H9 (cell line): Measurements from ENCODE around the gene ITPR1. TPM values are rescaled to one million over a fixed set of nuclear protein-coding genes. Genes with fewer than 3 reads are reported as not detected.

Experiments used
- DNase-seq: peaks from one replicate; pipeline ENCODE4 v3.0.0-alpha.2; 2017
- H2AFZ ChIP-seq: one replicate; pipeline ENCODE4 v1.6.1; 2013; ENCODE audit warnings: mild to moderate bottlenecking, low read length, control low read depth, moderate library complexity
- H2AK5ac ChIP-seq: 2 replicates; pipeline ENCODE4 v1.6.1; 2013; ENCODE audit warnings: low read length, control low read depth, mixed read lengths; ENCODE audit not compliant: insufficient read length
- H2BK120ac ChIP-seq: one replicate; pipeline ENCODE4 v1.6.1; 2013; ENCODE audit warnings: low read depth, mild to moderate bottlenecking, low read length, control low read depth, inconsistent platforms; ENCODE audit not compliant: poor library complexity, severe bottlenecking
- H2BK12ac ChIP-seq: 2 replicates; pipeline ENCODE4 v1.6.1; 2013; ENCODE audit warnings: low read length, control low read depth, mixed read lengths, low read depth; ENCODE audit not compliant: insufficient read length
- H2BK15ac ChIP-seq: 2 replicates; pipeline ENCODE4 v1.6.1; 2013; ENCODE audit warnings: low read depth, low read length, control low read depth
- H2BK20ac ChIP-seq: one replicate; pipeline ENCODE4 v1.6.1; 2013; ENCODE audit warnings: low read depth, mild to moderate bottlenecking, low read length, control low read depth, inconsistent platforms; ENCODE audit not compliant: poor library complexity, severe bottlenecking
- H2BK5ac ChIP-seq: 2 replicates; pipeline ENCODE4 v1.6.1; 2013; ENCODE audit warnings: low read length, control low read depth, mixed read lengths; ENCODE audit not compliant: insufficient read length
- H3K14ac ChIP-seq: 2 replicates; pipeline ENCODE4 v1.6.1; 2013; ENCODE audit warnings: low read length, control low read depth; ENCODE audit not compliant: insufficient read depth
- H3K18ac ChIP-seq: 2 replicates; pipeline ENCODE4 v1.6.1; 2013; ENCODE audit warnings: low read depth, mild to moderate bottlenecking, mixed read lengths, low read length, control low read depth; ENCODE audit not compliant: insufficient read length
- H3K23ac ChIP-seq: 2 replicates; pipeline ENCODE4 v1.6.1; 2013; ENCODE audit warnings: low read length, control low read depth, mixed read lengths, low read depth; ENCODE audit not compliant: insufficient read length
- H3K23me2 ChIP-seq: 2 replicates; pipeline ENCODE4 v1.6.1; 2013; ENCODE audit warnings: low read depth, mild to moderate bottlenecking, mixed read lengths, low read length, control low read depth; ENCODE audit not compliant: insufficient read length, poor library complexity, severe bottlenecking
- H3K27ac ChIP-seq: 2 replicates; pipeline ENCODE4 v1.5.1; 2013; ENCODE audit warnings: low read length, control low read depth, mixed read lengths, low read depth; ENCODE audit not compliant: insufficient read length
- H3K27me3 ChIP-seq: 2 replicates; pipeline ENCODE4 v1.6.1; 2013; ENCODE audit warnings: low read length, control low read depth, inconsistent platforms; ENCODE audit not compliant: insufficient read depth
- H3K4ac ChIP-seq: 2 replicates; pipeline ENCODE4 v1.6.1; 2013; ENCODE audit warnings: low read depth, mild to moderate bottlenecking, control low read depth, inconsistent platforms, low read length, moderate library complexity
- H3K4me1 ChIP-seq: 2 replicates; pipeline ENCODE4 v1.6.1; 2013; ENCODE audit warnings: low read length, control low read depth, inconsistent platforms; ENCODE audit not compliant: insufficient read depth
- H3K4me2 ChIP-seq: 2 replicates; pipeline ENCODE4 v1.6.1; 2013; ENCODE audit warnings: low read length, control low read depth, mixed read lengths; ENCODE audit not compliant: insufficient read length, insufficient read depth
- H3K56ac ChIP-seq: 2 replicates; pipeline ENCODE4 v1.6.1; 2013; ENCODE audit warnings: low read depth, mild to moderate bottlenecking, mixed read lengths, low read length, control low read depth; ENCODE audit not compliant: insufficient read length
- H3K79me1 ChIP-seq: 2 replicates; pipeline ENCODE4 v1.6.1; 2013; ENCODE audit warnings: low read depth, mild to moderate bottlenecking, moderate library complexity, low read length, control low read depth, inconsistent platforms; ENCODE audit not compliant: insufficient read depth, poor library complexity, severe bottlenecking
- H3K79me2 ChIP-seq: 2 replicates; pipeline ENCODE4 v1.6.1; 2013; ENCODE audit warnings: low read length, control low read depth, inconsistent platforms; ENCODE audit not compliant: insufficient read depth
- H3K9ac ChIP-seq: 2 replicates; pipeline ENCODE4 v1.6.1; 2013; ENCODE audit warnings: low read length, control low read depth, mixed read lengths; ENCODE audit not compliant: insufficient read length; ENCODE audit errors: extremely low read depth
- H3K9me3 ChIP-seq: one replicate; pipeline ENCODE4 v1.6.1; 2013; ENCODE audit warnings: low read depth, low read length, inconsistent platforms; ENCODE audit not compliant: control insufficient read depth
- H3T11ph ChIP-seq: one replicate; pipeline ENCODE4 v1.6.1; 2013; ENCODE audit warnings: mild to moderate bottlenecking, low read length, control low read depth, inconsistent platforms
- H4K20me1 ChIP-seq: one replicate; pipeline ENCODE4 v1.6.1; 2013; ENCODE audit not compliant: control insufficient read depth, insufficient read length, insufficient read depth
- H4K5ac ChIP-seq: 2 replicates; pipeline ENCODE4 v1.6.1; 2013; ENCODE audit warnings: low read depth, mild to moderate bottlenecking, mixed read lengths, low read length, control low read depth; ENCODE audit not compliant: insufficient read length
- H4K8ac ChIP-seq: replicated peaks from 2 replicates; pipeline ENCODE4 v1.6.1; 2013; ENCODE audit warnings: low read length, control low read depth, mixed read lengths, low read depth; ENCODE audit not compliant: insufficient read length
- H4K91ac ChIP-seq: 2 replicates; pipeline ENCODE4 v1.6.1; 2013; ENCODE audit warnings: low read depth, mild to moderate bottlenecking, moderate library complexity, mixed read lengths, low read length, control low read depth; ENCODE audit not compliant: insufficient read length
- H3K27ac Mint-ChIP-seq, 3 experiments: 2 replicates in 2 of 3; 3 replicates in 1 of 3; pipeline ENCODE4 v1.8.0; 2020 to 2021; ENCODE audit warnings: mixed read lengths in 3 of 3, mild to moderate bottlenecking in 1 of 3, moderate library complexity in 1 of 3
- H3K27me3 Mint-ChIP-seq: 2 replicates; pipeline ENCODE4 v1.8.0; 2021; ENCODE audit warnings: low read depth, mild to moderate bottlenecking, moderate library complexity, mixed read lengths
- H3K36me3 Mint-ChIP-seq, 3 experiments: 2 replicates in 2 of 3; 3 replicates in 1 of 3; pipeline ENCODE4 v1.8.0; 2020 to 2021; ENCODE audit warnings: low read depth in 3 of 3, mixed read lengths in 3 of 3; ENCODE audit not compliant: insufficient read depth in 1 of 3
- H3K4me1 Mint-ChIP-seq, 2 experiments: 2 replicates each; pipeline ENCODE4 v1.8.0; 2020; ENCODE audit warnings: mixed read lengths in 2 of 2
- H3K4me3 Mint-ChIP-seq, 2 experiments: 2 replicates in 1 of 2; 3 replicates in 1 of 2; pipeline ENCODE4 v1.8.0; 2020 to 2021; ENCODE audit warnings: mild to moderate bottlenecking in 2 of 2, mixed read lengths in 2 of 2, moderate library complexity in 1 of 2
- H3K9me3 Mint-ChIP-seq, 2 experiments: 2 replicates in 1 of 2; 3 replicates in 1 of 2; pipeline ENCODE4 v1.8.0; 2020; ENCODE audit warnings: mild to moderate bottlenecking in 2 of 2, mixed read lengths in 2 of 2, moderate library complexity in 1 of 2
- CTCF ChIP-seq: fragments of 200-600 bp; sonication (generic); conservative IDR thresholded peaks from 3 replicates; pipeline ENCODE4 v1.8.0; 2021; ENCODE audit warnings: antibody characterized with exemption, mild to moderate bottlenecking
- WGBS: extraction: QIAGEN DNeasy Blood & Tissue Kit; methylation state at CpG from one replicate; pipeline ENCODE4 v1.1.7; 2013; ENCODE audit warnings: missing lambda C conversion rate, low lambda C conversion rate, mixed read lengths; ENCODE audit not compliant: insufficient read length; ENCODE audit errors: extremely low coverage; 5-methylcytosine and 5-hydroxymethylcytosine counted together
- total RNA-seq: library from RNA; stranded (reverse); gene quantifications from 2 replicates; pipeline ENCODE4 v1.2.1, GENCODE V29; 2021

ITPR1 gene
- total RNA-seq, 1 experiment from 2014 or later, result 4.2 TPM

GRCh38 chr3:4529876-4530588 lies 36.9 kb downstream of the ITPR1 start:
- H2AFZ ChIP-seq, result no peak overlapping the region
- no peak overlapping the region for H3K27ac ChIP-seq
- no peak overlapping the region for H3K56ac ChIP-seq
- H3K9me3 ChIP-seq, result no peaks in the 10 kb centered on the region
- DNase-seq, result no peak
- H2BK12ac ChIP-seq, result no peak overlapping the region
- no peak overlapping the region for H2BK20ac ChIP-seq
- no peak overlapping the region for H3K4ac ChIP-seq
- no peak overlapping the region for H3K4me3 Mint-ChIP-seq
- H4K20me1 ChIP-seq, result no peaks in the 10 kb centered on the region
- no peak overlapping the region for H3K23ac ChIP-seq
- H3K9me3 Mint-ChIP-seq, result no peaks in the 10 kb centered on the region
- no peaks in the 10 kb centered on the region for H3K27me3 ChIP-seq
- H4K8ac ChIP-seq, result no peak overlapping the region
- H2BK15ac ChIP-seq, result no peak overlapping the region
- no peaks in the 10 kb centered on the region for H3K79me1 ChIP-seq
- H3K4me1 ChIP-seq, result no peaks in the 10 kb centered on the region; the same call in 1 of the 2 replicates
- no peak for TF ChIP-seq CTCF
- H3K23me2 ChIP-seq, result no peaks in the 10 kb centered on the region
- peaks cover 11 to 23% of the 10 kb centered on the region in 2 experiments for H3K4me1 Mint-ChIP-seq
- H4K5ac ChIP-seq, result no peak overlapping the region
- no peak overlapping the region for H3K18ac ChIP-seq
- H3K9ac ChIP-seq, result no peak overlapping the region
- H3K27me3 Mint-ChIP-seq, result no peaks in the 10 kb centered on the region; the same call in 1 of the 2 replicates
- H3K36me3 Mint-ChIP-seq, result no peaks in the 10 kb centered on the region
- no peak overlapping the region for H2BK120ac ChIP-seq
- H3K14ac ChIP-seq, result no peak overlapping the region
- peak overlapping the region in 2 of 3 experiments; percentile 21 to 38; a peak in 1 of 7 replicates for H3K27ac Mint-ChIP-seq
- no peak overlapping the region for H2BK5ac ChIP-seq
- H3T11ph ChIP-seq, result no peak overlapping the region
- no CpG with 5 or more reads among the region's 7 CpGs for WGBS
- no peaks in the 10 kb centered on the region for H3K79me2 ChIP-seq
- H4K91ac ChIP-seq, result no peak overlapping the region
- H3K4me2 ChIP-seq, result no peak overlapping the region
- H2AK5ac ChIP-seq, result no peak overlapping the region
